GM19463 (cell line): Measurements from ENCODE around the gene HIVEP3.

Source experiments
- ATAC-seq: cut with Tn5 transposase; IDR thresholded peaks from one replicate; pipeline ENCODE4 v1.9.1; 2021; ENCODE audit warnings: mild to moderate bottlenecking, moderate library complexity; ENCODE audit not compliant: unreplicated experiment

The HIVEP3 gene

GRCh38 chr1:41599912-41600311 lies 318.8 kb downstream of the HIVEP3 start:
- ATAC-seq = no peak

- ATAC-seq = no peak
These were observed 320.4 kb downstream of the HIVEP3 start for GRCh38 chr1:41598325-41598724.

GRCh38 chr1:41592451-41593125 lies 326.1 kb downstream of the HIVEP3 start:
- no peak for ATAC-seq

- no peak for ATAC-seq
These were observed 326.8 kb downstream of the HIVEP3 start for GRCh38 chr1:41591891-41592290.

- ATAC-seq = no peak
These were observed 328.4 kb downstream of the HIVEP3 start for GRCh38 chr1:41590331-41590730.

GRCh38 chr1:41589395-41589794 lies 329.3 kb downstream of the HIVEP3 start:
- no peak for ATAC-seq

GRCh38 chr1:41588334-41588875 lies 330.3 kb downstream of the HIVEP3 start:
- ATAC-seq = no peak

GRCh38 chr1:41587791-41588190 lies 330.9 kb downstream of the HIVEP3 start:
- no peak for ATAC-seq

- no peak for ATAC-seq
These were observed 332.5 kb downstream of the HIVEP3 start for GRCh38 chr1:41586230-41586629.

GRCh38 chr1:41583658-41584547 lies 334.8 kb downstream of the HIVEP3 start:
- no peak for ATAC-seq

- no peak for ATAC-seq
These were observed 335.7 kb downstream of the HIVEP3 start for GRCh38 chr1:41582851-41583657.

- no peak for ATAC-seq
These were observed 336.4 kb downstream of the HIVEP3 start for GRCh38 chr1:41582351-41582750.

GRCh38 chr1:41582004-41582325 lies 336.8 kb downstream of the HIVEP3 start:
- ATAC-seq = no peak

GRCh38 chr1:41581216-41582003 lies 337.3 kb downstream of the HIVEP3 start:
- ATAC-seq = no peak

- no peak for ATAC-seq
These were observed 338.1 kb downstream of the HIVEP3 start for GRCh38 chr1:41580520-41581172.

GRCh38 chr1:41580021-41580420 lies 338.7 kb downstream of the HIVEP3 start:
- ATAC-seq = no peak

- ATAC-seq = no peak
These were observed 339.9 kb downstream of the HIVEP3 start for GRCh38 chr1:41578712-41579335.

GRCh38 chr1:41576620-41577019 lies 342.1 kb downstream of the HIVEP3 start:
- ATAC-seq = no peak

GRCh38 chr1:41576206-41576605 lies 342.5 kb downstream of the HIVEP3 start:
- ATAC-seq = no peak
